Stimulated activated CD4-positive, alpha-beta T cell treated with anti-CD3 and anti-CD28 coated beads, Interleukin-15, amount 100 ng/mL, for 1 hour (primary cell): ENCODE measurements around the gene SWAP70.

Experiments
- DNase-seq, 2 donors: peaks; one replicate each; pipeline ENCODE4 v3.0.0-alpha.2; 2020; ENCODE audit warnings: low read depth in 1 of 2, low spot score in 1 of 2

Gene SWAP70

GRCh38 chr11:9774109-9774508 is 110.2 kb downstream of the SWAP70 start:
- no peak for DNase-seq

GRCh38 chr11:9774591-9775397 is 110.9 kb downstream of the SWAP70 start:
- DNase-seq = no peak

- DNase-seq = no peak
Observed at GRCh38 chr11:9775398-9775779, 111.5 kb downstream of the SWAP70 start.

DNA sequence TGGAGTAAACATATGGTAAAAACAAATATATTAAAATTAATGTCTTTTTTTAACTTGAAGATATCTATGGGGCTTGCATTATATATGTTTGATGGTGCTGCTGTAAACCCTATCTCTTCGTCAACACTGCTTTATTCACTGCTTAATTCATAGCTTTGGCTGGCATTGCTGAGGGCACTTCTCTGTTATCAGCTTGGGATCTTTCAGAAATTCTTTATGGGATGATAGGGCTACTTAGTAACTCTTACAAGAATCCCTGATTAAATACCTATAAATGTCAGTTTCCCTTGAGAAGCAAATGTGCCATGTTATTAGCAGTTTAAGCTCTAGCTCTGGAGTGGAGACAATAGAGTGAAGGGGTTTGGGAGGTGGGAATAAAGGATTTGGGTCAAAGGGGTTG is 112.3 kb downstream of the SWAP70 start:
- no peak for DNase-seq

DNA sequence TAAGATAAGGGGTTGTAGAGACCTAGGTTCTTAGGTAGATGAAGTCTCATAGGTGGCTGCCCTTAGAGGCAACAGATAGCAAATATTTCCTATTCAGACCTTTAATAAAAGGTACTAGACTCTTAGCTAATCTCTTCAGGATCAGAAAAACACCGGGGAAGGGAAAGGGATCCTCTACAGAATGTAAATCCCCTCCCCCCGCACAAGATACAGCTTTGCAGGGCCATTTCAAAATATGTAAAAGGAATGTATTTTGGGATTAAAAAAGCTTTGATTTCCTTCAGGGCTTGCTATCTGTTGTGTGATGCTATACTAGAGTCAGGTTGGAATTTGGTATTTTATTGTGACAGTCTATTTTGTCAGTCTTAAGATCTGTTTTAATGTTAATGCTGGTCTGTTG is 113.2 kb downstream of the SWAP70 start:
- DNase-seq = no peak

GRCh38 chr11:9777525-9777924 is 113.6 kb downstream of the SWAP70 start:
- DNase-seq = no peak

DNA sequence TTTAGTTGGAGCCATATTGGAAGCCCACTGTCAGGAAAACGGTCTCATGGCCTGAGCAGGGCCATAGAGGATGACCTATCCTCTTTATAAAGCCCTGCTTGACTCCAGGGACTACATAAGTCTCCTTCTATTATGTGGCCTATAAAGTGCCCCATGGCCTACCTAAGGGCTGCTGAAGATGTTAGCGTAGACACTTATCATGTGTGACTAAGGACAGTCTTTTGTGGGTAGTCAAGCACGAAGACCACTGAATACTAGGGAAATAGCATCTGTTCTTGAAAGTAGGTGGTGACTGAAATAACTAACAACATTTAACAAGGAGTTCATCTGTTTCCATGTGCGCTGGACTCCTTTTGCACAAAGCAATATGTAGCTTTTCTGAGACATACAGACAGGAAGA is 117.1 kb downstream of the SWAP70 start:
- DNase-seq = no peak

DNA sequence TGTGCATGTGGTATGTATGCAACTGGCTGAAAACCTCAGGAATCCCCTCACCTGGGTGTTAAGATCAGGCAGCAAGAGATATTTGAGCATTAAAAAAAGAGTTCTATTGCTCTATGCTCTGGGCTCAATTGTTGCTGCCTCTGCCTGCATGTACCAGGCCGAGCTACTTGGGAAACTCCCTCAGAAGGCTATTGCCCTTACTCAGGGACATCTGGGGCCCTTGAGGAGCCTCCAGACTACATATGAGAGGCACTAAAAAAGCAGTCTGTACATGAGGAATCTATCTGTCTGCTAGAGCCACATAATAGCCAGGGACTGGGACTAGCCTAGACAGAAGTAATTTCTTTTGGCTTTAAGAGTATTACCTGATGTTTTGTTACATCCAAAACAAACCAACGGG is 120.1 kb downstream of the SWAP70 start:
- no peak for DNase-seq

- no peak for DNase-seq
Observed at GRCh38 chr11:9784602-9785315, 120.9 kb downstream of the SWAP70 start.

DNA sequence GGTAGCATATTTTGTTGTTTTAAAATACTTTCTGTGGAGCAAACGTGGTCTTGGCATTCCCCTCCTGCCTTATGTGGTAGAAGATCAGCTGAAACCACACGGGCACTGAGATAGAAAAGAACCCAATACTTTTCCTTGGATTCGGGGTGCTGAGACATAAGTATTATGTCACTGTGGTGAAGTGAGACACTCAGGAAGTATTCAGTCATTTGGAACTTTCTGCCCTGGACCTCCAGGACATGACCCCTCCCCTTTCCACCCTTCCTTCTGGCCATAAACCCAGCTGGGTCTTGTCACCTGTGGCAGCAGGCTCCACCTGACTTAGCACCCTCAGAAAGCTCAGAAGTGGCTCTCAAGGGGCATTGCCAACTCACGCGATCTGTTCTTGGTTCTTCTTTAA is 123.4 kb downstream of the SWAP70 start:
- no peak for DNase-seq

GRCh38 chr11:9787981-9788521 is 124.2 kb downstream of the SWAP70 start:
- DNase-seq = no peak

- no peak for DNase-seq
Observed at GRCh38 chr11:9789910-9790309, 126.0 kb downstream of the SWAP70 start.

DNA sequence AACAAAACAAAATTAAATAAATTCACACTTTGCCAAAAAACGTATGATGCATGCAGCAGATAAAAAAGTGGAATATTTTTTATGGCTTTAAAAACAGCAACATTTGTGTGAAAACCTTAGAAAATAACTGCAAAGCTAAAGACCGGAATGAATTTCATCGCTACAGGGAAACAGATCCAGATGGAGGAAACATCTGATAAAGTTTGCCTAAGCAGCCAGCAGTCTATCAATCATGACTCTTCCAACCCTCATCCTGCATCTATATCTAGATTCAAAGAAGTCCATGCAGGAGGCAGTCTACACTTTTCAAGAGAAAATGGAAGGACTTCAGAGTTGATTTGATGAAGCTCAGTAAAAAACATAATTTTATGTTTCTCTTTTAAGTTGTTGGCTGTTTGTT is 126.8 kb downstream of the SWAP70 start:
- no peak for DNase-seq

GRCh38 chr11:9796266-9796665 is 132.4 kb downstream of the SWAP70 start:
- DNase-seq = no peak

DNA sequence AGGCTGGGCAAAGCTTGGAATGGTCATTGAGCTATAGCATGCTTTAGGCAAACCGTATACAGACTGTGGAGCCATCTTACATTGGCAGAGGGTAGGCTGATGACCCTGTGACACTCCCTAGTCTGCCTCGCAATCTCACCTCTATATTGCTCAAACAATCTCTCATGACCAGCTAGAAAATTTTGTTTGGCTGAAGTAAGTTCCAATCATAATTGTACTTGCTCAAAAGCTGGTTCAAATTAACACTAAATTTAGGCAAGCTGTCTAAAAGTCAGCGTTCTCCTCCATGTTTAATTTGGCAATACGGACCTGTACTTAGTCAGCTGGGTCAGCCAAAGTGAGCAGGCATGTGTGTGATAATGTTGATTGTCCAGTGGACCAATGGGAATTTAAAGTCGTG is 133.0 kb downstream of the SWAP70 start:
- DNase-seq = no peak

DNA sequence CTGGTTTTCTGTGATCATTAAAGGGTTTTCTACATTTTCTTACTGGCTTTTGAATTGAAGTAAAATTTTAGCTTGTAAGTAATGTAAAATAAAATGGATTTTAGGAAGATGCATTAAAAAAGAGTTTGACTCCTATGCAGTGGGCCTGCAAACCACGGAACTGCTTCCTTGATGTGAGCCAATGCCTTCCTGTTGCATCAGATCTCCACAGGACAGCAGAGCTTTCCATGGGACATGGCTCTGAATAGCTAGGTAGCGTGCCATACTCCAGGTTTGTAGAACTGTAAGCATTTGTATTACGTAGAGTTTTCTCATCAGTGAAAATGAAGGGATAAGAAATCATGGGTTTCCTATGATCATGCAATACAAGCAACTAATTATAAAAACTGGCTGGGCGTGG is 133.4 kb downstream of the SWAP70 start:
- DNase-seq = no peak

DNA sequence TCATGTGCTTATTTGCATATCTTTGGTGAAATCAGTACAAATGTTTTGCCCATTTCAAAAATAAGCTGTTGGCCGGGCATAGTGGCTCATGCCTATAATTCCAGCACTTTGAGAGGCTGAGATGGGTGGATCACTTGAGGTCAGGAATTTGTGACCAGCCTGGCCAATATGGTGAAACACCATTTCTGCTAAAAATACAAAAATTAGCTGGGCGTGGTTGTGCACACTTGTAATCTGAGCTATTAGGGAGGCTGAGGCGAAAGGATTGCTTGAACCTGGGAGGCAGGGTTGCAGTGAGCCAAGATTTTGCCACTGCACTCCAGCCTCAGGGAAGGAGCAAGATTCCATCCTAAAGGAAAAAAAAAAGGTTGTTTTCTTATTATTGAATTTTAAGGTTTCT is 136.0 kb downstream of the SWAP70 start:
- DNase-seq = no peak

DNA sequence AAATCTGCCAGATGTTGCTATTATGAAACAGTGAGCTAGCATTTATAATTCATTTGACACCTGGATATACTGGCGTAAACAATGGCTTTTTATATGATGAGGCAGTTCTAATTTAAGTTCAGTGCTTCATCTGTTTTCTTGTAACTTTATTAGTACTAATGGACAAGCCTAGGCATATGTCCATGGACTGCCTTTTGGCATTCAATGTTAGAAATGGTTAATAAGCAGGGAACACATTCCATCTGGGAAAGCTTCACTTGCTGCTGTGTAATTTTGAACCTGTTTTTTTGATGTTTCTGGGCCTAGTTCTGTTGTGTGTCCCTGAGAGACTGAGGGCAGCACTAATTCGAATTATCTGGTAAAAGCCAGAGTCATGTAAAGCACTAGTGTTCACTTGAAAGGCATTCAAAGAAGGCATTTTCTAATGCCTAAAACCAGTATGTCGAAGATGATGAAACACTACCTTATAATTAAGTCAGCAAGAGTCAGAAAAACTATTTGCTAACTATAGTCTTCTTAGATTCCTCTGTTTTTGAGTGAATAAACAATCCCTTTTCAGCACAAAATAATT is 138.5 kb downstream of the SWAP70 start:
- no peak for DNase-seq
